Activated CD4-positive, alpha-beta memory T cell treated with anti-CD3 and anti-CD28 coated beads, Interleukin-2, amount 10 ng/mL, durations not matched to agents 7 days and 5 days (primary cell): Measurements from ENCODE around the gene ZBED2. TPM values are rescaled to one million over a fixed set of nuclear protein-coding genes. Genes with fewer than 3 reads are reported as not detected.

ENCODE experiments used
- CTCF ChIA-PET: fragments of 350-600 bp; sonication (Branson Sonifier 250); formaldehyde crosslinking; loops from one replicate; lab custom pipeline; 2021; ENCODE audit warnings: antibody characterized with exemption, inconsistent platforms; lab: Charles Lee
- POLR2A ChIA-PET: fragments of 350-600 bp; sonication (Branson Sonifier 250); formaldehyde crosslinking; loops from one replicate; lab custom pipeline; 2021; ENCODE audit warnings: antibody characterized with exemption; lab: Charles Lee
- DNase-seq: peaks from one replicate; pipeline ENCODE4 v3.0.0-alpha.2; 2020
- H3K27ac Mint-ChIP-seq: one replicate; pipeline ENCODE4 v1.8.0; 2021; ENCODE audit warnings: mild to moderate bottlenecking, mixed read lengths
- H3K27me3 Mint-ChIP-seq: one replicate; pipeline ENCODE4 v1.8.0; 2021; ENCODE audit warnings: mixed read lengths
- H3K36me3 Mint-ChIP-seq: one replicate; pipeline ENCODE4 v1.8.0; 2021; ENCODE audit warnings: low read depth, mixed read lengths
- H3K4me1 Mint-ChIP-seq: one replicate; pipeline ENCODE4 v1.8.0; 2021; ENCODE audit warnings: mixed read lengths
- H3K4me3 Mint-ChIP-seq: one replicate; pipeline ENCODE4 v1.8.0; 2021; ENCODE audit warnings: mild to moderate bottlenecking, mixed read lengths
- H3K9me3 Mint-ChIP-seq: one replicate; pipeline ENCODE4 v1.8.0; 2021; ENCODE audit warnings: mixed read lengths
- total RNA-seq, 2 experiments: library from RNA; stranded (reverse); gene quantifications; one replicate each; pipeline ENCODE4 v1.2.3, GENCODE V29; 2021

The ZBED2 gene
- total RNA-seq, 2 experiments from 2014 or later: 36.6 to 38.7 TPM

- no peak overlapping the region for H3K27ac Mint-ChIP-seq
- no peak for DNase-seq
Observed at GRCh38 chr3:111589303-111590142, 5.6 kb downstream of the ZBED2 start.

GRCh38 chr3:111588527-111588926 is 6.6 kb downstream of the ZBED2 start:
- DNase-seq: no peak
- Mint-ChIP-seq H3K27me3 (no peaks in the 10 kb centered on the region), H3K4me1 (peaks cover 61% of the 10 kb centered on the region), H3K36me3 (peaks cover 89% of the 10 kb centered on the region), H3K9me3 (peaks cover 2% of the 10 kb centered on the region), H3K27ac (no peak overlapping the region), H3K4me3 (no peak overlapping the region)
- POLR2A ChIA-PET: interaction anchor here (0.9 kb wide), 1 partner anchor 41 kb away, joined by 4 read pairs; no protein-coding TSS in a partner anchor
- CTCF ChIA-PET: interaction anchor here (0.5 to 1.0 kb wide), 3 partner anchors 11 to 28 kb away, joined by 3 to 4 read pairs (median 4); no protein-coding TSS in a partner anchor

More at GRCh38 chr3:111589303-111590142, 5.6 kb downstream of the ZBED2 start:
- Mint-ChIP-seq H3K4me3 (no peak overlapping the region), H3K4me1 (peaks cover 64% of the 10 kb centered on the region), H3K9me3 (peaks cover 2% of the 10 kb centered on the region), H3K36me3 (peaks cover 89% of the 10 kb centered on the region), H3K27me3 (no peaks in the 10 kb centered on the region)
- ChIA-PET CTCF (interaction anchor here (0.5 to 1.3 kb wide), 4 partner anchors 10 to 27 kb away, joined by 3 to 4 read pairs (median 4); no protein-coding TSS in a partner anchor), POLR2A (interaction anchor here (0.9 to 6.6 kb wide), 5 partner anchors 10 to 390 kb away, joined by 3 to 45 read pairs (median 8); partner anchors contain the start of gene ABHD10)

GRCh38 chr3:111585217-111585616 is 9.9 kb downstream of the ZBED2 start:
- no peak overlapping the region for H3K27ac Mint-ChIP-seq
- no peak for DNase-seq
- ChIA-PET POLR2A (interaction anchor here (1.2 kb wide), 1 partner anchor 38 kb away, joined by 3 read pairs; no protein-coding TSS in a partner anchor), CTCF (no interaction called here)
- H3K36me3 Mint-ChIP-seq: peaks cover 92% of the 10 kb centered on the region
- no peaks in the 10 kb centered on the region for H3K27me3 Mint-ChIP-seq
- H3K4me3 Mint-ChIP-seq: no peak overlapping the region
- H3K4me1 Mint-ChIP-seq: peaks cover 61% of the 10 kb centered on the region
- H3K9me3 Mint-ChIP-seq: peaks cover 2% of the 10 kb centered on the region

GRCh38 chr3:111584744-111585143 is 10.4 kb downstream of the ZBED2 start:
- Mint-ChIP-seq H3K27me3 (no peaks in the 10 kb centered on the region), H3K36me3 (peaks cover 92% of the 10 kb centered on the region), H3K4me3 (no peak overlapping the region), H3K27ac (no peak overlapping the region), H3K4me1 (peaks cover 61% of the 10 kb centered on the region), H3K9me3 (peaks cover 2% of the 10 kb centered on the region)
- DNase-seq: no peak
- POLR2A ChIA-PET: interaction anchor here (1.2 kb wide), 1 partner anchor 38 kb away, joined by 3 read pairs; no protein-coding TSS in a partner anchor
- CTCF ChIA-PET: no interaction called here

GRCh38 chr3:111582120-111582474 is 13.0 kb downstream of the ZBED2 start:
- CTCF ChIA-PET: no interaction called here
- Mint-ChIP-seq H3K36me3 (peaks cover 91% of the 10 kb centered on the region), H3K27ac (no peak overlapping the region), H3K27me3 (no peaks in the 10 kb centered on the region), H3K4me1 (peaks cover 74% of the 10 kb centered on the region), H3K9me3 (peaks cover 2% of the 10 kb centered on the region), H3K4me3 (no peak overlapping the region)
- POLR2A ChIA-PET: no interaction called here
- DNase-seq: no peak

- ChIA-PET CTCF (no interaction called here), POLR2A (no interaction called here)
- Mint-ChIP-seq H3K4me3 (no peak overlapping the region), H3K27ac (peak overlapping the region; percentile 12), H3K4me1 (peaks cover 76% of the 10 kb centered on the region), H3K27me3 (no peaks in the 10 kb centered on the region), H3K9me3 (no peaks in the 10 kb centered on the region), H3K36me3 (peaks cover 91% of the 10 kb centered on the region)
- DNase-seq: no peak
Observed at GRCh38 chr3:111581403-111582119, 13.6 kb downstream of the ZBED2 start.

GRCh38 chr3:111579495-111579894 is 15.7 kb downstream of the ZBED2 start:
- Mint-ChIP-seq H3K27ac (no peak overlapping the region), H3K9me3 (no peaks in the 10 kb centered on the region), H3K4me3 (no peak overlapping the region), H3K27me3 (no peaks in the 10 kb centered on the region), H3K4me1 (peaks cover 72% of the 10 kb centered on the region), H3K36me3 (peaks cover 85% of the 10 kb centered on the region)
- ChIA-PET CTCF (interaction anchor here (1.3 to 2.2 kb wide), 3 partner anchors 22 to 120 kb away, joined by 3 to 35 read pairs (median 5); no protein-coding TSS in a partner anchor), POLR2A (interaction anchor here (1.2 to 3.5 kb wide), 4 partner anchors 15 to 88 kb away, joined by 4 to 21 read pairs (median 12); partner anchors contain the start of gene ZBED2)
- no peak for DNase-seq

GRCh38 chr3:111578867-111579266 is 16.3 kb downstream of the ZBED2 start:
- H3K36me3 Mint-ChIP-seq: peaks cover 81% of the 10 kb centered on the region
- CTCF ChIA-PET: interaction anchor here (0.6 to 2.2 kb wide), 17 partner anchors 11 to 435 kb away, joined by 3 to 35 read pairs (median 4); partner anchors contain the start of genes ABHD10 and ZBED2
- no peaks in the 10 kb centered on the region for H3K9me3 Mint-ChIP-seq
- H3K27ac Mint-ChIP-seq: peak overlapping the region; percentile 68
- POLR2A ChIA-PET: interaction anchor here (1.2 to 3.5 kb wide), 7 partner anchors 15 to 400 kb away, joined by 4 to 21 read pairs (median 6); partner anchors contain the start of genes ABHD10 and ZBED2
- H3K27me3 Mint-ChIP-seq: no peaks in the 10 kb centered on the region
- DNase-seq: no peak
- H3K4me1 Mint-ChIP-seq: peaks cover 68% of the 10 kb centered on the region
- no peak overlapping the region for H3K4me3 Mint-ChIP-seq

GRCh38 chr3:111577798-111578685 is 17.1 kb downstream of the ZBED2 start:
- peaks cover 79% of the 10 kb centered on the region for H3K36me3 Mint-ChIP-seq
- no peak for DNase-seq
- ChIA-PET POLR2A (interaction anchor here (1.0 to 3.5 kb wide), 9 partner anchors 14 to 401 kb away, joined by 3 to 21 read pairs (median 5); partner anchors contain the start of genes ABHD10 and ZBED2), CTCF (interaction anchor here (0.6 to 2.2 kb wide), 29 partner anchors 11 to 436 kb away, joined by 3 to 35 read pairs (median 4); partner anchors contain the start of genes ABHD10 and ZBED2)
- peak overlapping the region; percentile 68 for H3K27ac Mint-ChIP-seq
- H3K9me3 Mint-ChIP-seq: no peaks in the 10 kb centered on the region
- H3K27me3 Mint-ChIP-seq: no peaks in the 10 kb centered on the region
- no peak overlapping the region for H3K4me3 Mint-ChIP-seq
- peaks cover 67% of the 10 kb centered on the region for H3K4me1 Mint-ChIP-seq

- ChIA-PET CTCF (interaction anchor here (0.7 to 2.2 kb wide), 14 partner anchors 12 to 402 kb away, joined by 3 to 35 read pairs (median 6); partner anchors contain the start of genes ABHD10 and ZBED2), POLR2A (interaction anchor here (1.0 to 3.5 kb wide), 5 partner anchors 15 to 91 kb away, joined by 3 to 21 read pairs (median 6); partner anchors contain the start of gene ZBED2)
- DNase-seq: no peak
- Mint-ChIP-seq H3K9me3 (no peaks in the 10 kb centered on the region), H3K36me3 (peaks cover 78% of the 10 kb centered on the region), H3K4me1 (peaks cover 64% of the 10 kb centered on the region), H3K4me3 (no peak overlapping the region), H3K27me3 (no peaks in the 10 kb centered on the region), H3K27ac (peak overlapping the region; percentile 21)
Observed at GRCh38 chr3:111577113-111577512, 18.0 kb downstream of the ZBED2 start.

GRCh38 chr3:111571907-111572460 is 23.2 kb downstream of the ZBED2 start:
- Mint-ChIP-seq H3K27me3 (no peaks in the 10 kb centered on the region), H3K9me3 (no peaks in the 10 kb centered on the region), H3K4me1 (peaks cover 42% of the 10 kb centered on the region), H3K4me3 (no peak overlapping the region), H3K27ac (no peak overlapping the region), H3K36me3 (peaks cover 77% of the 10 kb centered on the region)
- CTCF ChIA-PET: interaction anchor here (0.8 to 1.0 kb wide), 2 partner anchors 95 to 119 kb away, joined by 3 read pairs; no protein-coding TSS in a partner anchor
- DNase-seq: no peak
- POLR2A ChIA-PET: interaction anchor here (0.6 to 1.4 kb wide), 4 partner anchors 30 to 96 kb away, joined by 3 to 5 read pairs (median 3); partner anchors contain the start of gene CD96
